Heart right ventricle (tissue), 16 donors: ENCODE data around the gene SMIM17. TPM values are rescaled to one million over a fixed set of nuclear protein-coding genes. Genes with fewer than 3 reads are reported as not detected.

Experiments used
- ATAC-seq, 8 donors: fragments of 200-7000 bp; cut with Tn5 transposase; one replicate each; pipeline ENCODE4 v1.9.1; 2020; ENCODE audit warnings: mild to moderate bottlenecking in 8 of 8, moderate library complexity in 8 of 8, moderate number of reproducible peaks in 1 of 8
- DNase-seq, 2 donors: peaks; one replicate each; pipeline ENCODE4 v3.0.0-alpha.2; 2020
- H3K27ac ChIP-seq, 10 donors: fragments of 200-600 bp; sonication (generic) in 2 of 10; one replicate each; pipeline versions ENCODE4 v1.5.0 to v1.8.0; 2020 to 2022; ENCODE audit warnings: mild to moderate bottlenecking in 3 of 10
- H3K27me3 ChIP-seq, 7 donors: fragments of 200-600 bp; one replicate each; pipeline ENCODE4 v1.8.0; 2021 to 2022; ENCODE audit warnings: mild to moderate bottlenecking in 2 of 7
- H3K36me3 ChIP-seq, 9 donors: fragments of 200-600 bp; sonication (generic) in 1 of 9; one replicate each; pipeline versions ENCODE4 v1.5.0 to v1.8.0; 2020 to 2022; ENCODE audit warnings: mild to moderate bottlenecking in 2 of 9
- H3K4me1 ChIP-seq, 9 donors: fragments of 200-600 bp; sonication (generic) in 1 of 9; one replicate each; pipeline versions ENCODE4 v1.5.0 to v1.8.0; 2020 to 2022; ENCODE audit warnings: mild to moderate bottlenecking in 4 of 9
- H3K4me3 ChIP-seq, 10 donors: fragments of 200-600 bp; sonication (generic) in 2 of 10; one replicate each; pipeline versions ENCODE4 v1.5.0 to v1.8.0; 2020 to 2022; ENCODE audit warnings: mild to moderate bottlenecking in 7 of 10, moderate library complexity in 2 of 10
- H3K9me3 ChIP-seq, 11 donors: fragments of 200-600 bp in 10 of 11; sonication (generic) in 2 of 11; one replicate each; pipeline versions ENCODE4 v1.5.0 to v1.8.0; 2013 to 2022; ENCODE audit warnings: mild to moderate bottlenecking in 2 of 11, control low read depth in 1 of 11, moderate library complexity in 1 of 11
- WGBS, 2 donors: extraction: QIAGEN DNeasy Blood & Tissue Kit; methylation state at CpG; one replicate each; pipeline ENCODE4 v1.1.7; 2013; ENCODE audit warnings: inconsistent platforms in 1 of 2; 5-methylcytosine and 5-hydroxymethylcytosine counted together
- intact Hi-C, 10 donors: fragments of 100-400 bp; cut with DNase I; formaldehyde crosslinking; loops; one replicate each; pipeline versions ENCODE4 v1.11.1 to v1.14.2; 2022
- long read RNA-seq, 3 donors: library from polyadenylated mRNA; unstranded; transcript quantifications; one replicate each; pipeline ENCODE4 v2.0.0, GENCODE V29; 2020 to 2021
- polyA plus RNA-seq, 2 donors: library from polyadenylated mRNA; stranded (reverse); fragments of 200-250 nt; gene quantifications; one replicate each; pipeline ENCODE4 v1.2.3, GENCODE V29; 2013
- total RNA-seq, 10 donors: library from RNA; stranded (reverse); fragmentation: NEBNext Ultra II Directional in 3 of 10; extraction: Animal tissue kit (Norgen Biotek cat#: 25700) in 3 of 10; gene quantifications; one replicate each; pipeline versions ENCODE4 v1.2.1 to v1.2.4, GENCODE V29; 2021 to 2023
- TF ChIP-seq, protein P1 (sequence below), 9 donors: fragments of 200-600 bp; sonication (generic) in 2 of 9; IDR thresholded peaks; one replicate each; pipeline versions ENCODE4 v1.5.0 to v1.8.0; 2021 to 2022; ENCODE audit warnings: antibody characterized with exemption in 9 of 9, mild to moderate bottlenecking in 5 of 9, moderate library complexity in 1 of 9
- donor health status: Arrhythmogenic right ventricular cardiomyopathy.
- donor health status: ischemic (EF 13 %, LVEDD 7.1; RV severe dilation, severe dysfunction).
- donor health status: healthy with polysubstance abuse.
- donor health status: DM: no; HTN: yes; CAD: no.
- donor health status: DM: no; HTN: no; CAD: no.
- donor health status: ischemic (EF 25% LVEDD 6.9; RV normal size, moderate dysfunction).
- donor health status: ischemic (EF 25% LVEDD 5.7; RV mildly dilated, moderate dysfunction).
- donor health status: healthy.
- donor health status: DM: yes; HTN: yes; CAD: no.
- donor health status: Ischemic cardiomyopathy.
- donor health status: ischemic (EF 35%, LVEDD 5.7; RV mildly dilated, moderate dysfunction).
- donor health status: nonischemic (EF 11% LVEDD 7.7; RV severe dilation, severe dysfunction).
- donor health status: DM: yes; HTN: yes; CAD: no.
- donor health status: PGD.
- donor health status: ischemic (EF 29% LVEDD 5.4; RV normal size, mild dysfunction).
- donor health status: nonischemic (EF 23%, LVEDD 6.1; RV moderate dilation, normal function).

SMIM17 gene
- total RNA-seq (under 1 TPM in 5 of 10 donors, not detected in 5; 0.24 to 0.67 (median 0.35) TPM), polyA plus RNA-seq (under 1 TPM; 0.14 to 0.44 TPM)
- long read RNA-seq, donor 1 = 0 reads
- long read RNA-seq, donor 2 = 0 reads
- long read RNA-seq, donor 3 = 0 reads

DNA sequence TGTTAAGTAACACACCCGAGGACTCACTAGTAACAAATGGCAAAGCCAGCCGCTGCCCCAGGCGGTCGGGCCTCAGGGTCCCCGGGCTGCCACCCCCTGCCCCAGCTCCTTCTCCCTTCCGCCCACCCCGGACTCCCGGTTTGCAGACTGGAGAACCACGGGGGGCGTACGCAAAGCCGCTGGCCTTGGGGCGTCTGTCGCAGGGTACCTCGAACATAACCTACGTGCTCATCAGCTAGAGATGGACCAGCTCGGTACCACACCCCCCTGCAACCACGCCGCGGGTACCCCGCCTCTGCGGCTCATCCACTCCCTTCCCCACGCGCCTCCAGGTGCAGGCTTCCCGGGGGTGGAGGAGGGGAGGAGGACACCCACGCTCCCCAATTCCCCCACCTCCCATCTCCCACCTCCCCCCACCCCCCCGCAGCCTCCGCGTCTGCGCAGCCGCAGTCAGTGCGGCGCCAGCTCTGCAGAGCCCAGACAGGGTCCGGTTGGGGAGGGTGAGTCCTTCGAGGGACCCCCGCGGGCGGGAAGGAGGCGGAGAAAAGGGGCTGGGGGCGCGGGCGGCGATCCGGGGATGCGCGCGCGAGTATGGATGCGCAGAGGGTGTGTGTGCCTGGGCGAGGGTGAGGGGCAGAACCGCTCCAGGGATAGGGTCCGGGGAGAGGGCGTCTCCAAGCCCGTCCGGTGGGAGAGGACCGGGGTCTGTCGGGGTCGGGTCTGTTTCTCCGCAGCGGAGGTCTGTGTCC lies at the start of gene SMIM17:
Gene SMIM17, plus strand, starts transcription at position 449 of the 749 bp plus-strand sequence. CDS start 2,509 bp downstream, outside the sequence.
- H3K27me3 ChIP-seq = peaks cover 5 to 30% (median 24%) of the 10 kb centered on the region in 7 donors
- ATAC-seq = peak in 1 of 8 donors; percentile 22
- H3K4me1 ChIP-seq = no peaks in the 10 kb centered on the region
- no peak for DNase-seq
- peaks cover 0 to 56% (median 0%) of the 10 kb centered on the region in 11 donors for H3K9me3 ChIP-seq
- H3K27ac ChIP-seq = no peak within 1 kb of the TSS
- WGBS, 2 donors = 11% methylated on average over 58 to 60 of the region's 60 CpGs
- no peaks in the 10 kb centered on the region for H3K36me3 ChIP-seq
- intact Hi-C loops = no loop called here
- TF ChIP-seq, protein P1, sequence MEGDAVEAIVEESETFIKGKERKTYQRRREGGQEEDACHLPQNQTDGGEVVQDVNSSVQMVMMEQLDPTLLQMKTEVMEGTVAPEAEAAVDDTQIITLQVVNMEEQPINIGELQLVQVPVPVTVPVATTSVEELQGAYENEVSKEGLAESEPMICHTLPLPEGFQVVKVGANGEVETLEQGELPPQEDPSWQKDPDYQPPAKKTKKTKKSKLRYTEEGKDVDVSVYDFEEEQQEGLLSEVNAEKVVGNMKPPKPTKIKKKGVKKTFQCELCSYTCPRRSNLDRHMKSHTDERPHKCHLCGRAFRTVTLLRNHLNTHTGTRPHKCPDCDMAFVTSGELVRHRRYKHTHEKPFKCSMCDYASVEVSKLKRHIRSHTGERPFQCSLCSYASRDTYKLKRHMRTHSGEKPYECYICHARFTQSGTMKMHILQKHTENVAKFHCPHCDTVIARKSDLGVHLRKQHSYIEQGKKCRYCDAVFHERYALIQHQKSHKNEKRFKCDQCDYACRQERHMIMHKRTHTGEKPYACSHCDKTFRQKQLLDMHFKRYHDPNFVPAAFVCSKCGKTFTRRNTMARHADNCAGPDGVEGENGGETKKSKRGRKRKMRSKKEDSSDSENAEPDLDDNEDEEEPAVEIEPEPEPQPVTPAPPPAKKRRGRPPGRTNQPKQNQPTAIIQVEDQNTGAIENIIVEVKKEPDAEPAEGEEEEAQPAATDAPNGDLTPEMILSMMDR (IDR thresholded peaks at IDR 0.05) = no peak
- H3K4me3 ChIP-seq = no peak within 1 kb of the TSS

DNA sequence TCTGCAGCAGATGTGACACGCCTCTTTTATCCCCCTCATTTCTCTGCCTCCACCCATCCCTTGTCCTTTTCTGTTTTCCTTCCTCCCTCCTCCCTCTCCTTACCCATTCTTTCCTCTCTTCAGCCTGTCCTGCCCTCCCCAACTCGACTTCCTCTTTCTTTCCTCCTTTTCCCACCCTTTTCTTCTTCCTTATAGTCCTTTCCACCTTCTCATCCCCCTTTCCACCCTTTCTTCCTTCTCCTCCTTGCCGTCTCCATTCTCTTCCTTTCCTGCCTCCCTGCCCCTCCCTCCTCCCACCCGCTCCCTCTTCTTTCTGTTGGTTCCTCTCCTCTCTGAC lies 48.5 kb upstream of the SMIM17 start:
- Histone ChIP-seq H3K36me3 (peaks cover 0 to 21% (median 0%) of the 10 kb centered on the region in 9 donors), H3K4me1 (peaks cover 0 to 28% (median 10%) of the 10 kb centered on the region in 9 donors), H3K9me3 (peaks cover 0 to 67% (median 0%) of the 10 kb centered on the region in 11 donors), H3K27me3 (no peaks in the 10 kb centered on the region), H3K27ac (peak overlapping the region in 4 of 10 donors; percentile 78 to 88 (median 86)), H3K4me3 (peak overlapping the region in 6 of 10 donors; percentile 77 to 98 (median 94))
- ATAC-seq (no peak), DNase-seq (no peak)
- TF ChIP-seq, protein P1 (IDR thresholded peaks at IDR 0.05) = no peak
- 63 to 69% methylated on average over 4 of the region's 4 CpGs for WGBS, 2 donors
- intact Hi-C loops = no loop called here

DNA sequence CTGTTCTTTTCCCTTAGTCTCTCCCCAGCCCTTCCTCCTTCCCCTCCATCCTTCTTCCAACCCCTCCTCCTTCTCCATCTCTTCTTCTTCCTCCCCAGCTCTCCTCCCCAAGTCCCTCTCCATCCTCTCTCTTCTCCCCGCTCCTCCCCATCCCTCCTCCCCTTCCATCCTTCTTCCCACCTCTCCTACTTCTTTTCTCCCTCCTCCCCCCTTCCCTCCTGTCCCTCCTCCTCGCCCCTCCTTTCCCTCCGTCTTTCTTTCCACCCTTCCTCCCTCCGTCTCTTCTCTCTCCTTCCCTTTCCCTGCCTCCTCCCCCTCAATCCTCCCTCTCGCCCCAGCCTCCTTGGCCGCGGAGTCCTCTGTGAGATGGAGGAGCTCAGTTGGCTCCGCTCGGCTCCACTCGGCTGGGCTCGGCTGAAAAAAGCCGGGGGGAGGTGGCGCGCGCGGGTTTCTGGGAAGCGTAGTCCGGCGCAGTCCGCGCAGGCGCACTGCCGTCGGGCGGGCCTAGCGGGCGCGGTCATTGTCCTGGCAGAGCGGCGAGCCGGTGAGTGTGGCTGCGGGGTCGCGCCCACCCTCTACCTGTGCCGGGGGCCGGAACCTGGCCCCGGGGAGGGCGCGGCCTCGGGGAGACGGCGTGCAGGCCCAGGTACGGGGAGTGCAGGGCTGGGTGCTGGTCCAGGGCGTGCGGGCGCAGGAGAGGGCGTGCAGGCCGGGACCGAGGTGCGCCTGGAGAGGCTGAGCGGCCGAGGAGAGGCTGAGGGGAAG lies 48.0 kb upstream of the SMIM17 start, which contains the start of gene ZNF71:
Gene ZNF71, plus strand, starts transcription at position 520 of the 765 bp plus-strand sequence. CDS start 6,257 bp downstream, outside the sequence.
- H3K4me1 ChIP-seq = peaks cover 0 to 28% (median 10%) of the 10 kb centered on the region in 9 donors
- DNase-seq (peak; percentile 92 to 93), ATAC-seq (peak; percentile 95 to 99 (median 98))
- H3K9me3 ChIP-seq = peaks cover 0 to 67% (median 0%) of the 10 kb centered on the region in 11 donors
- peaks cover 0 to 21% (median 0%) of the 10 kb centered on the region in 9 donors for H3K36me3 ChIP-seq
- TF ChIP-seq, protein P1 (IDR thresholded peaks at IDR 0.05) = no peak
- peak within 1 kb of the TSS in 9 of 10 donors; percentile 70 to 88 (median 81) for H3K27ac ChIP-seq
- H3K4me3 ChIP-seq = peak within 1 kb of the TSS; percentile 77 to 98 (median 90)
- intact Hi-C loops = loop anchor here in 1 of 10 donors (1.0 kb wide), 1 partner anchor 28 kb away; the partner anchor contains the start of gene ZNF470
- no peaks in the 10 kb centered on the region for H3K27me3 ChIP-seq
- 1 to 2% methylated on average over 52 of the region's 52 CpGs for WGBS, 2 donors

DNA sequence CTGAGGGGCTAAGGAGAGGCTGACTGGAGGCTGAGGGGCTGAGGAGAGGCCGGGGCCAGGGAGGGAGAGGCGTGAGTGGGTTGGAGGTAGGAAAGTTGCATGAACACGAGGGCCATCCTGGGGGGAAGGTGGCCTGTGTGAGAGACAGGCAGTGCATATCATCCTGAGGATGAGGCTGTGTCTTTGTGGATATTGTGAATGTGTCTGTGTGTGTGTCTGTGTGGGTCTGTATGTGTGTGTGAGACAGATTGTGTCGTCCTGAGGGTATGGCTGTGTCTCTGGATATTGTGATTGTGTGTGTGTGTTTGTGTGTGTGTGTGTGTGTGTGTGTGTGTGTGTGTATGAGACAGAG lies 47.4 kb upstream of the SMIM17 start:
- Histone ChIP-seq H3K4me1 (peaks cover 0 to 28% (median 10%) of the 10 kb centered on the region in 9 donors), H3K27ac (peak overlapping the region in 9 of 10 donors; percentile 70 to 88 (median 81)), H3K4me3 (peak overlapping the region; percentile 77 to 98 (median 90)), H3K27me3 (no peaks in the 10 kb centered on the region), H3K9me3 (peaks cover 0 to 62% (median 0%) of the 10 kb centered on the region in 11 donors), H3K36me3 (peaks cover 0 to 21% (median 0%) of the 10 kb centered on the region in 9 donors)
- TF ChIP-seq, protein P1 (IDR thresholded peaks at IDR 0.05) = no peak
- no peak for DNase-seq
- ATAC-seq = peak in 5 of 8 donors; percentile 14 to 51 (median 21)
- intact Hi-C loops = loop anchor here in 1 of 10 donors (1.0 kb wide), 1 partner anchor 28 kb away; the partner anchor contains the start of gene ZNF470
- WGBS, 2 donors = 0 to 3% methylated on average over 4 of the region's 4 CpGs
